ENCODE results near the gene CDADC1.

- TF ChIP-seq CTCF (IDR thresholded peaks at IDR 0.05; ENCODE audit: poor library complexity, severe bottlenecking) (no peak), EZH2 (IDR thresholded peaks at IDR 0.05; ENCODE audit: borderline replicate concordance, insufficient read depth, low read length, poor library complexity, severe bottlenecking) (no peak), POLR2AphosphoS5 (IDR thresholded peaks at IDR 0.05) (no peak), SMC3 (conservative IDR thresholded peaks at IDR 0.05; ENCODE audit: poor library complexity) (no peak), MXI1 (conservative IDR thresholded peaks at IDR 0.05; ENCODE audit: poor library complexity, severe bottlenecking) (no peak), TAF1 (IDR thresholded peaks at IDR 0.05; ENCODE audit: low read depth) (no peak), EP300 (conservative IDR thresholded peaks at IDR 0.05; ENCODE audit: poor library complexity, severe bottlenecking) (no peak), RAD21 (conservative IDR thresholded peaks at IDR 0.05) (no peak)
Measured at GRCh38 chr13:49341941-49342340, 94.2 kb downstream of the CDADC1 start.

All from neural cell (in vitro differentiated cells).